OCI-LY7 (cell line): ENCODE results near the gene COX6B1.

Experiments used
- CTCF ChIP-seq: fragments of 200-600 bp; sonication (generic); conservative IDR thresholded peaks from 2 replicates; pipeline ENCODE4 v1.5.1; 2014; ENCODE audit warnings: mild to moderate bottlenecking, antibody characterized with exemption, low read length, moderate library complexity, mixed read lengths
- EZH2phosphoT487 ChIP-seq: fragments of 200-600 bp; sonication (generic); IDR thresholded peaks from 2 replicates; pipeline ENCODE4 v1.6.1; 2018; ENCODE audit warnings: low read depth, borderline replicate concordance, mild to moderate bottlenecking, mixed run types, antibody characterized with exemption, low read length, moderate library complexity, mixed read lengths

GRCh38 chr19:35623327-35624010, 24.7 kb upstream of the COX6B1 start:
- TF ChIP-seq CTCF: no peak
- TF ChIP-seq EZH2phosphoT487: no peak
